GM23248 (cell line): ENCODE data around the gene NT5M.

Experiments used
- EZH2 ChIP-seq: fragments of 200-600 bp; sonication (generic); IDR thresholded peaks from 2 replicates; pipeline ENCODE4 v1.6.1; 2018; ENCODE audit warnings: antibody characterized with exemption, mild to moderate bottlenecking; ENCODE audit not compliant: insufficient read depth, poor library complexity, severe bottlenecking
- EZH2phosphoT487 ChIP-seq: fragments of 200-600 bp; sonication (generic); IDR thresholded peaks from 2 replicates; pipeline ENCODE4 v1.6.1; 2018; ENCODE audit warnings: antibody characterized with exemption, moderate library complexity, mild to moderate bottlenecking, low read depth; ENCODE audit not compliant: insufficient read depth

GRCh38 chr17:17372856-17373520 is 69.8 kb downstream of the NT5M start:
- no peak for TF ChIP-seq EZH2
- TF ChIP-seq EZH2phosphoT487: no peak
